KG1 (cell line): ENCODE data around the gene AHCYL2.
"Not testable (repeated sequence)": the region's sequence is repeated elsewhere in the genome, so short reads cannot be mapped to it uniquely, and the experiment has no call there.

Experiments
- DNase-seq: peaks from one replicate; lab custom pipeline; 2025; lab: John Stamatoyannopoulos, UW

The AHCYL2 gene

DNA sequence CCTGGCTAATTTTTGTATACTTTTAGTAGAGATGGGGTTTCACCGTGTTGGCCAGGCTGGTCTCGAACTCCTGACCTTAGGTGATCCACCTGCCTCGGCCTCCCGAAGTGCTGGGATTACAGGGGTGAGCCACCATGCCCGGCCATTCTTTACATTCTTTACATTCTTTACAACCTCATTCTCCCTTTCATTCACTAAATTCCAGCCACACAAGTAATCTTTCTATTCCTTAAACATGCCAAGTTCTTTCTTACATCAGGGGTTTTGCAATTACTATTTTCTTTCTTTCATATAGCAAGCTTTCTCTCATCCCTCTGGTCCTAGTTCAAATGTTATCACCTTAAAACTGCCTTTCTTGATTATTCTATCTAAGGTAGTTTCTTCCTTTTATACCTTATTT is 128.3 kb downstream of the AHCYL2 start:
- DNase-seq, result not testable (repeated sequence)

DNA sequence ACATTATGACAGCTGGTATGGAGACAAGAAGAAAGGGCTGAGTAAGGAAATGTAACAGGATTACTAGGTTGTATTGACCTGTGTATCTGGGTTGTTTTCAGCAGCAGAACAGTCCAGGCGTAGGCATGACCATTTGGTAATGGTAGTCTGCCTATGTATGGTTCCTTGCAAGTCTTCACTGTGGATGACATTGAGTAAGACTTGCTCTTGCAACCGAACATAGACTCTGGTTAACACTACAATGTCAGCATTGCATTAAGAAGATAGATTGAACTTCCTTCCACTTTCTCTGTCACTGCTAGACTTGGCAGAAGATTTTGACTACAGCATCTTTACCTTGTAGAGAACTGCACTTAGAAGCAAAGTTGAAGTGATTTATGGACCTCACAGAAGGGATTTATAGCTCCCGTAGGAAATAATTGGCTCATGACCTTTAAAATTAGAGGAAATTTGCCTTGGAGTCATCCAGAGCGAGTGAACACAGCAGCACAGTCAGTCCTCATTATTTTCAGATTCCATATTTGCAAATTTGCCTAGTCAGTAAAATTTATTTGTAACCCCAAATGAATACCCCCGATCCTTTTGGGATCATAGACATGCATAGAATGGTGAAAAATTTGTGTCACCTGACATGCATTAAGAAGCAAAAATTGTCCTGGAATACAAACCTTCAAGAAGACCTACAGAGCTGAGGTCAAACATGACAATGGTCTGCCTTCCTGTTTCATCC is 129.8 kb downstream of the AHCYL2 start:
- DNase-seq, result no peak

DNA sequence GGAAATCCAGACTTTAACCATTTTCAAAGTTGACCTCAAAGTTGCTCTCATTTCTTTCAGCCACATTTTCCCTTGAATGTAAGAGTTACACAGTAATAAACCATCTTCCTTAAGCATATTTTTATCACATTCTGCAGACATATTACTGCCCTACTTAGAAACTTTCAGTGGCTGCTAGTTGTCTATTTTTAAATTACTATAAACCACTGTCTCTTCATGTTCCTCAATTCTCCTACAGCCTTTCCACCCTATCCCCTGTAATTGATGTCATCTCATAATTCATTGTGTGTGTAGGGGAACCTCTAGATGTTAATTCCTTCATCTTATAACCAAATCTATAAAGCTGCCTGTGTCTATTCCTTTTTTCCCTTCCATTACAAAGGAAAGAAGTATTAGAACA is 131.3 kb downstream of the AHCYL2 start:
- DNase-seq, result no peak

DNA sequence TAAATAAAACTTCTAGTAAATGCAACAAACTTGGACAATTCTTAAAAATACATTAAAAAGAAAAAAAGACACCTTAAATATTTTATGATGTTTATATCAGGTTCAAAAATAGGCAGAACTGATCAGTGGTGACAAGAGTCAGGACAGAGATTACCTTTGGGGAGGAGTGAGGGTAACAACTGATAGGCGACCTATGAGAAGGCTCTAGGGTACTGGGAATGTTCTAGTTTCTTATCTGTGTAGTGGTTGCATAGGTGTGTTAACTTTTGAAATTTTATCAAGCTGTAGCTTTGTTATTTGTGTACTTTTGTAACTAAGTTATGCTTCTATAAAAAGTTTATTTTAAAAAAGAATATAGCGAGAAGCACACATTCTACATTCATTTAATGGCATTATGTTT is 134.3 kb downstream of the AHCYL2 start:
- DNase-seq, result no peak

DNA sequence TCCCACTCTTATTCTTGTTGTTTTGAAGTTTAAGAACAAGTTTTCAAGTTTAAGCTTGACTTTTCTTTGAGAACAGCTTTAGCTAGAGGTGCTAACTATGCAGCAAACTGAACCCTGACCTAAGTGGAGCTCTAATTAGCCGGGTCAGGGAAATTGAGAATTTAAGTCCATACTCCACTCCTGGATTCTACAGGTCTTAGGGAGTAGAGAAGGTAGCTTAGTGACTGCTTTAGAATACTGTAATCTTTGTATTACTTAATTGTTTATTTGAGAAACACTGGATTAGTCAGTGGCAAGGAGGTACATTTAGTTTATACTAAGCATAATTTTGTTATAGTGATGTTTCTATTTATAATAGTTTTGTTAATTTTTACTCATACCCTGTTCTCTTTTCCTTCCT is 134.8 kb downstream of the AHCYL2 start:
- DNase-seq, result no peak

DNA sequence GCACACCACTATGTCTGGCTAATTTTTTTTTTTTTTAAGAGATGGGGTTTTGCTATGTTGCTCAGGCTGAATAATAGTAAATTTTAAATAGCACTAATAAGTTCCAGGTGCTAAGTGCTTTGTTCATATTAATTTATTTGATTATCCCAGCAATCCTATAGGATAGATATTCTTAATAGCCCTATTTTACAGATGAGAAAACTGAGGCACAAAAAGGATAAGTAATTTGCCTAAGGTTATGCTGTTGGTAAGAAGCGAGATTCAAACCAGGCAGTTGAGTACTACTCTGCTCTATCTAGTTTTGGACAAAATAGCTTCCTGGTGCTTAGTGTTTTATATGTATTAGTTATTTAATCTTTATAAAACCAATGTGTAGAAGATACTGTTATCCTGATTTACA is 136.9 kb downstream of the AHCYL2 start:
- DNase-seq, result no peak

DNA sequence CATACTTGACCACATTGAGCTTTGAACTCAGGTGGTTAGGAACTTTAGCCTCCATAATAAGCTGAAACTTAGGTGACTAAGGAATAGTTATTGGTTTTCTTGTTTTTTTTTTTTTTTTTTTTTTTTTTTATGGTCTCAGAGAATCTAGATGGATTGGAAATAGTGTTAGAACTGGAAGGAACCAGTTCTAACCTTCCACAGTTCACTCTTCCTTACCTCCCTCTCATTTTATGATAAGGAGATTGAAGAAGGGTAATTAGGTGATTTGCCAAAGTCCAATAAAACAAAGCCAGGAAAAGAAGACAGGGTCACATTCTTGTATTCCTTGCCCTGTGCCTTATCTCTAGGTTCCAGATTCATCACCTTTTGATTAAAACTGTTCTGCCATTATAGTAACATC is 137.7 kb downstream of the AHCYL2 start:
- DNase-seq, result no peak

DNA sequence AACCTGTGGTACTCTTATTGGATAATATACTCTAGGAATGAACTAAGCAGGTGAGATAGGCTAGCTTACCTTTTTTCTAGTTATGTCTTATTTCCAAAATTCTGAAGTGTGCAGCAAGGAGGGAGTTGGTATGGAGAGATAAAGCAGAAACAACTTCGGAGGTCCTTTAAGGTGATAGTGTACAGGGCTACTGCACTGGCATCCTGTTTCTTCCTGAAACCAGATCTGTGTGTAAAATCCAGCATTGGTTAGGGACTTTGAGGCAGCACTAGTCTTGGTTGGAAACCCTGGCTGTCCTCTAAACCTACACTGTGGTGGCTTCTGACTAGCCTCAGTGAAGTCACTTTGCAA is 142.5 kb downstream of the AHCYL2 start:
- no peak for DNase-seq

DNA sequence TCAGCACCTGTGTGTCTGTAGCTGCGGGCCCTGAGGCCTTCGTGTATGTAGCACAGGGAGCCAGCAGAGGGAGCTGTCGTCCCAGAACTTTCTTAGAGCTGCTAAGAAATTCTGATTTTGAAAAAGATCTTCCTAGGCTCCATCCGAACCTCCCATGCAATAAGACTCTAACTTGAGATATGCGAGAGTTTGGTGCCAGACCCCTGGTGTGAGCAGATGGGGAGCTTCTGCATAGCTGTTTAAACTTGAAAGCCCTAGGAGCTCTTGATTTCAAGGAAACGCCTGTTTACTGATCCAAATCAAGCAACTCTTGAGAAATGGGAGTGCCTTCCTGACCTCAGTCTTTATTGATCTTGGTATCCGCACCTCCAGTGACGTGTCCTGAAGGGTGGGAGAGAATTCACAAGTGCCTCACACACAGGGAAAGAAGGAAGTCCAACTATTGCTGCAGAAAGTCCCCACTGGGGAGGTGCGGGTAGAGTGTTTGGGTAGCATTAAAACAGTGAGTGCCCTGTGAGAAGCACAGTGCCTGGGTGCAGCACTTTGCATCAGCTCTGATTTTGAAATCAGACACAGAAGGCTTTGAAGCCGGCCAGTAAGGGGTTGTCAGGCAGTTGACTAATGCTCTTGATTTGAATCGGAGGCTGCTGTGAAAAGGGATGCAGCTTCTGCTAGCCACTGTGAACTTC is 143.0 kb downstream of the AHCYL2 start:
- peak; percentile 18 for DNase-seq

DNA sequence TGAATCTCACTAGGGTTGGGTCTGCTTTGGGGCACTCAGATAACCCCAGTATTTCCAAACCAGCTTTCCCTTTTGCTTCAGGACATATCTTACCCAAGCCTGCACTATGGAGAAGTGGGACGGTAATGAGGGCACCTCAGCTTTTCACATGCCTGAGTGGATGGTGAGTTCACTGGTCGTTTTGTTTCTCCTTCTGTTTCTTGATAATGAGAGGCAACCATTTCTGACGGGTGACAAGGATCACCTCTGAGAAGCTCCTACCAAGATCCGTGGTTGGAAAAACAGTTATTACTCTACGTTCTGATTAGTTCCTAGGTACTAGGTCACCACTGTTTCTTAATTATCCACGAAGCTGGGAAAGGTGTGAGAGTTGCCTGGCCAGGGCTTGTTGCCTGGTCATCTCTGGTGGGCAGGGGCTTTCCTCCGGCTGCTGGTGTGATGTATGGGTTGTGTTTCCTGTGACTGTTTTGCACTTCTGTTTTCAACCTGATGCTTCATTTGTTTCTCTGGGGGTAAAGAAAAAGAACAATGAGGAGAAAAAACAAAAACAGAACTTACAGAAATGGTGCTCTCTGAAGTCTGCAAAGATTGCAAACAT is 143.7 kb downstream of the AHCYL2 start:
- DNase-seq, result no peak

DNA sequence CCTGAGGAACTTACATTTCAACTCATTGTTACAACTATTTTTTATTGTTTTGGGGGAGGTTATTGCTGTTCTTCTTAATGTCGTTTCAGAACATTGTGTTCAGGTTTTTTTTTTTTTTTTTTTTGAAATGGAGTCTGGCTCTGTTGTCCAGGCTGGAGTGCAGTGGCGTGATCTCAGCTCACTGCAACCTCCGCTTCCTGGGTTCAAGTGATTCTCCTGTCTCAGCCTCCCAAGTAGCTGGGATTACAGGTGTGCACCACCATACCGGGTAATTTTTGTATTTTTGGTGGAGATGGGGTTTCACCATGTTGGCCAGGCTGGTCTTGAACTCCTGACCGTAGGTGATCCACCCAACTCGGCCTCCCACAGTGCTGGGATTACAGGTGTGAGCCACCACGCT is 144.6 kb downstream of the AHCYL2 start:
- DNase-seq, result not testable (repeated sequence)

DNA sequence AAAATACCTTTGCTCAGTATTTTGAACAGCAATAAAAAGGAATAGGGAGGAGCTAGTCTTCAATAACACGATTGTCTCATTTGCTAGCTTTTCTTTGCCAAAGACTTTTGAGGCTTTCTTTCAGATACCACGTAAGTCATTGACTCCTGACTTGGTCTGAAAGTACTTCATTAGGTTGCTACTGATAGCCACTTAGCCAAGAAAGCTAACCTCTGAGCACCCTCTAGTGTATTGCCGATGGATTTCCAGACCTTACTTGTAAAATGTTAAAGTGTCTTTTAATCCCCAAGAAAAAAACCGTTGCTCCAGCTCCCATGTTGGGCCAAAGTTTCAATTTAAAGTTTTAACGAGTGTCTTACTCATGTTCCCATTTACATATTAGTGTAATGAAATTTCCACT is 146.0 kb downstream of the AHCYL2 start:
- DNase-seq, result no peak

DNA sequence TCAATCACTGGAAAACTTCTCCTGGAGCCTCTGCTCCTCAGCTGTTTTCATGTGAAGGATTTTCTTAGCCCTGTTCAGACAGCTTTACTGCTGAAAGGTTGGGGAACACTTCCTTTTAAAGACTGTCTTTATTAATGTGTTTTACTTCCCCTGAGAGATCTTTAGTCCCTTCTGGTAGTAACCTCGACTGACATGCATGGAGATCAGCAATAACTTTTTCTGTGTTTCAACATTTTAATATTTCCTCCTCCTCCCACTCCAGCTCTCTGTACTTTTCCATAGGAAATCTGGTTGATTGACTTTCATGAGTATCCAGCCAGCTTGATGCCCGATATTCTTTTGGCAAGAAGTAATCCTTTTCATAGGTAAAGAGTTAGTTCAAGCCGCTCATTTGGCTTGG is 146.7 kb downstream of the AHCYL2 start:
- DNase-seq, result no peak

DNA sequence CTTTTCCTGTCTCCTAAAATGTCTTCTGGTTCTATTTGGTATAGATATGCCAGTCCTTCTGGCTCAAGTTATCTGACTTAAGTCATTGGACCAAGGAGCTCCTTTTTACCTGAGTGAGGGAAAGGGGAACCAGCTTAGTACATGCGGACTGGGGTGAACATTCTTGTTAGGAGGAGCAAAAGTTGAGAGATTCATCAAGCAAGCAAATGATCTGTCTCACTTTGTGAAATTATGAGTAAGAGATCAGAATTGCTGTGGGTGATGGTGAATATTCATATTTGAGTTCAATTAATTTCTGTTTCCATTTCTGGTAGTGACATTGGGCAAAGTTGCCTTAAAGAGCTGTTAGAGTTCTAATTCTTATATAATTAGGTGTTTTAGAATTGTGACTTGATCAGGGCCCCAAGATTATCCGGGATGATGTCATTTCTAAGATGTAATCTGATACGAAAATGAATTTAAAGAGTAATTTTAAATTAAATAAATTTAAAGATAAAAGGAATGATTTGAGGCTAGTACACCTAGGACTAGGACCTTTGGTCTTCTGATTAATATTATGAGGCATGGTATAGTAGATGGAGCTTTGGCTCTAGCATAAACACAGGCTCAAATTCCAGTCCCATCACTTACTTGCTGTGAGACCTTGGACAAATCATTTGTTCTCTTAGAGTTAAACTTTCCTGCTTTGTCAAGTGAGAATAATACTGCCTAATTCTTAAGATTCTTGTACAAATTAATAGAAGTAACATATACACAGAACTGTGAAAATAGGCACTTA is 149.0 kb downstream of the AHCYL2 start:
- DNase-seq, result no peak

DNA sequence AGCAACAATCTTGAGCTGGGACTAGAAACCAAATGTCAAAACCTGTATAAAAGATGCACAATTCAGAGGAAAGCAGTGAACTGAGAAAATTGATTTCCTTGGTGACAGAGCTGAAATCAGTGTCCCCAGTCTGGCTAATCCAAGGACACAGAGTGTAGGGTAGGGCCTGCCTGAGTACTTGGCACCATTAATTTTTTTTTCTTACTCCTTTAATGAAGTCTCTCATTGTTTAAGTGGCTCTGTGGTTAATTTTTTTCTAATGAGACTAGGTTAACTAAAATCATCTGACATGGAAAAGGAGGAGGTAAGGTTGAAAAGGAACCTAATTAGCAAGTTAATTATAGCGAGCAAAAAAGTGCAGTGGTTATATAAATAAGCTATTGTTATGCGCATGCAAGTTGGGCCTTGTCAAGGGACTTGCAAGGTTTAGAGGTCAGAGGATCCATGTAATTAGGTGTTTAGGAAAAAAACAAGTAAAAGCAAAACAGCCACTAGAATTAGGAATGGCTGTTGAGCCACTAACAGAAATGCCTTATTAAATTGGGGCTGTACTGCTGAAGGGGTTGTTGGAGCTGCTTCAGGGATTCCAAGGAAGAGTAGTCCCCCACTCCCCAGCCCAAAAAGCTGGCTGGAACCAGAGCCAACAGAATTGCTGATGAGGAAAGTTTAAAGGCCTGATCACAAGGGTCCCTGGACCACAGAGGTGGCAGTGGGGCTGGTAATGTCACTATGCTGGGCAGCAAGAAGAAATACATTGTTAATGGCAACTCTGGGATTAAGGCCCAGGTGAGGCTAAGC is 150.5 kb downstream of the AHCYL2 start:
- DNase-seq, result no peak

DNA sequence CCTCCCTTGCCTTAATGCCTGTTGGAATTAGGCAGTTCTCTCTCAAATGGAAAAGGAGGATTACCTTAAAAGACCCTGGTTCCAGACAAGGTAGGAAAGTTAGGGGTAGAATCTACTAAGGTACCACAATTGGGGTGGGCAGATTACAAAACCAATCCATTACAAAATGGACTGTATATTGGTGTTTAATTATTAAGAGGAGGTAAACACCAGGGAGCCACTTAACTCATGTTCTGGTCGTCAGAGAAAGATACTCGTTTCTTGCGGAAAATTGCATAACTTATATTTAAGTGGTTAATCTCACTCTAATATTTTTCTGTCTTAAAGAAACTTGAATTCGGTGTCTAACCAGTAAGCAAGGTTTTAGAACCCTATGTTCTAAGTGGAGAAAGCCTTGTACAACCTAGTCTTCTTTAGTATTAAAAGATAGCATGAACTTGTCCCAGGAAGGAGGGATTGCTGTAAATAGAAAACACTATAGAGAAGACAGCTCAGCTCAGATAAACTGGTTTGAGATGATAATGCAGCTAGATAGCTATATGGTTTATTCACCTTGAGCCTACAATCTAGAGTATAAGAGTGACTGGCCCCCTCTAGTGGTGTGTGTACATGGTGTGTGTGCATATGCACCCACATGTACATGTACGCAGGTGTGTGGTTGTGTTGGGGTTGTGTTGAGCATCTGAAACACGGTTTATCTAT is 151.4 kb downstream of the AHCYL2 start:
- DNase-seq, result no peak

DNA sequence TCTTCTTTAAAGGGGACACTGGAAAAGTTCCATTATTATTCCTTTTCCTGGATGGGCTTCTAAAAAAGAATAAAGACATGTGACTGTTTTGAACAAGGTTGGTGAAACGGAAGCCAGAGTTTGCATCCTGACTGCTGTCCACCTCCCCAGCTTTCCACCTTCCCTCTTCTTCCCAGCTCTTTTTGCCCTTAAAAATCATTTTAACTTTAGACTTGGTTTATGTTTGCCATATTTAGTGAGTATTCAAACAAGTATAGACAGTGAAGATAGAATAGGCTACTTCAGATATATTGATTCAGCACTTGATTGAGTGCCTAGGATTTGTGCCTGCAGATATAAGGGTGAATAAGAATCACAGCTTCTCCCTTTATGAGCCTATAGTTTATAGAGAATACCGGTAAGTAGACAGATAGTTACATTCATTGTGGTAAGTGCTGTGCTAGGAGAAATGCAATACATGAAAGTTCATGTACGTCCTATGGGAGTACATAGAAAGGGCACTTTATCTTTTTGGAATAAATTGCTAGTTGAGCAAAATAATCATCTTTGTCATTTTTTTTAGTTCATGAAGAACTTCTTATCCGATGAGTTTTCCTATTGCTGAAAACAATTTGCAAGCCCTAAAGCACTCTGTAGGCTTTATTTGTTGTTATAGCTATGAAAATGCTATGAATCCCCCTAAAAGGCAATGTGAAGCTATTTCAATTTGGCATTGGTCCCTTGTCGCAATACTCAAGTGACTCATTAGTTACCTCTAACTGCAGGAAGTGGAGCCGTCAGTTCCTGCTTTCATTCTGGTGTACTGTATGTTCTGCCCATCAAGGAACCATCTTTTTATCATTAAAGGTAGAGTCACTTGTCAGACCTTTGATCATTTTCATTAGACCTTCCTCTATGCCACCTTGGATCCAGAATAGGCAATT is 152.2 kb downstream of the AHCYL2 start:
- peak; percentile 13 for DNase-seq

DNA sequence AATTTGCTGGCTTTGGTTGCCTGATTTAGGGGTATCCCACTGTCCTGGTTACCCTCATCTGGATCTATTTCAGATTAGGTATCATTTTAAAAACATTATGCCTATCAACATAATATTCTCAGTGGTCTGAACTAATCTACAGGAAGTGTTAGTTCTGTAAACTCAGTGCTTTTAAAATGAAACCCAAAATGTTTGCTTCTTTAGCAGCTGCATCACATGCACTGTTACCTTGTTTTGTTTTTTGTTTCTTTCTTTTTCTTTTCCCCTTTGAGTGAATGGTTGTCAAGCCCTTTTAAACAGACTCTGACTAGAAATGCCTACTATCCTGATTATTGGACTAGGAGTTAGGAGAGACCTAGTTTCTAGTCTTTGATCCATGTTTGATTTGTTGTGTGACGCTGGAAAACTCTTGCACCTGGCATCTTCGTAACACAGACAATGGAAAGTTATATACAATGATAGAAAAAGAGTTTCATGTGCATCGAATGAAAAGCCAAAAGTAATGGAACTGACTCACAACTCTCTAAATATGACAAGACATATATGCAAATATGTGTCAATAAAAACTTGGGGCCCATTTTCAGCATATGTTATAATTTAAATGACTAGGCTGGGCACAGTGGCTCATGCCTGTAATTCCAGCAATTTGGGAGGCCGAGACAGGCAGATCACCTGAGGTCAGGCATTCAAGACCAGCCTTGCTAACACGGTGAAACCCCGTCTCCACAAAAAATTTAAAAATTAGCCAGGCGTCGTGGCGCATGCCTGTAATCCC is 157.1 kb downstream of the AHCYL2 start:
- no peak for DNase-seq

DNA sequence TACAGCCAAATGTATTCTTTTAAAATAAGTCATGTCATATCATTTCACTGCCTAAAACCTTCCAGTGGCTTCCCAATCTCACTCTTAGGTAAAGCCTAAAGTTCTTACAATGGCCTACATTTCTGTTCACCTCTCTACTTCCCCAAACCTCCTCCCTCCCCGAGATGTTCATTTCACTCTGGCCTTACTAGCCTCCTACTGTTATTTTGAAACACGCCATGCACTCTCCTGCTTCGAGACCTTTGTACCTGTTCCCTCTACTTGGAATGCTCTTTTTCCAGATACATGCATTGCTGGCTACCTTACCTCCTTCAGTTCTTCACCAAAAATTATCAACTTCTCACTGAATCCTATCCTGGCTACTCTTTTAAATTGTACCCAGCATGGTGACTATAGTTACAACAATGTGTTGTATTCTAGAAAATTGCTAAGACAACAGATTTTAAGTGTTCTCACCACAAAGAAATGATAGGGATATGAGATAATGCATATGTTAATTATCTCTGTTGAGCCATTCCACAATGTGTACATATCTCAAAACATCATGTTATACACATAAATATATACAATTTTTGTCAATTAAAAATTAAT is 158.8 kb downstream of the AHCYL2 start:
- no peak for DNase-seq
